ENCODE results near the gene RAD54L. TPM values are rescaled to one million over a fixed set of nuclear protein-coding genes. Genes with fewer than 3 reads are reported as not detected.

The RAD54L gene
- total RNA-seq, 1 donor from 2014 or later, result 9.3 TPM

DNA sequence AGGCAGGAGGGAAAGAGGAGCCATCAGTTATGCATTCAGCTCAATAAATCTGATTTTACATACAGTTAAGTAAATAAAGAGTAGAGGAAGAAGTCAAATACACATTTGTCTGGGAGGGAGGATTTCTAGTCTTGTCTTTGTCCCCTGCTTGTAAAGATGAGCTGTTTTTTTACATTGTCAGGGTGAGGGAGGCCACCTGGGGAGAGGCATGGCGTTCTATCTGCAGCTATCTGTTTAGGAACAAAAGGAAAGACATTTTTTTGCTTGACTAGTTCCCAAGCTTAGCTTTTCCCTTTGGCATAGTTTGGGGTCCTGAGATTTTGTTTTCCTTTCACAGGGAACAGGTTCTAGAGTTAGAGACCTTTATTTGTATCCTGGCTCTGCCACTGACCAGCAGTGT lies 14.9 kb downstream of the RAD54L start:
- TF ChIP-seq, protein P1, sequence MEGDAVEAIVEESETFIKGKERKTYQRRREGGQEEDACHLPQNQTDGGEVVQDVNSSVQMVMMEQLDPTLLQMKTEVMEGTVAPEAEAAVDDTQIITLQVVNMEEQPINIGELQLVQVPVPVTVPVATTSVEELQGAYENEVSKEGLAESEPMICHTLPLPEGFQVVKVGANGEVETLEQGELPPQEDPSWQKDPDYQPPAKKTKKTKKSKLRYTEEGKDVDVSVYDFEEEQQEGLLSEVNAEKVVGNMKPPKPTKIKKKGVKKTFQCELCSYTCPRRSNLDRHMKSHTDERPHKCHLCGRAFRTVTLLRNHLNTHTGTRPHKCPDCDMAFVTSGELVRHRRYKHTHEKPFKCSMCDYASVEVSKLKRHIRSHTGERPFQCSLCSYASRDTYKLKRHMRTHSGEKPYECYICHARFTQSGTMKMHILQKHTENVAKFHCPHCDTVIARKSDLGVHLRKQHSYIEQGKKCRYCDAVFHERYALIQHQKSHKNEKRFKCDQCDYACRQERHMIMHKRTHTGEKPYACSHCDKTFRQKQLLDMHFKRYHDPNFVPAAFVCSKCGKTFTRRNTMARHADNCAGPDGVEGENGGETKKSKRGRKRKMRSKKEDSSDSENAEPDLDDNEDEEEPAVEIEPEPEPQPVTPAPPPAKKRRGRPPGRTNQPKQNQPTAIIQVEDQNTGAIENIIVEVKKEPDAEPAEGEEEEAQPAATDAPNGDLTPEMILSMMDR (IDR thresholded peaks at IDR 0.05; ENCODE audit: unreplicated experiment), result no peak
- Mint-ChIP-seq H3K9me3 (ENCODE audit: unreplicated experiment) (no peaks in the 10 kb centered on the region), H3K27ac (ENCODE audit: unreplicated experiment) (no peak overlapping the region), H3K27me3 (ENCODE audit: unreplicated experiment) (peaks cover 6% of the 10 kb centered on the region), H3K4me3 (ENCODE audit: unreplicated experiment) (no peak overlapping the region), H3K36me3 (ENCODE audit: low read depth, unreplicated experiment) (peaks cover 9% of the 10 kb centered on the region), H3K4me1 (ENCODE audit: unreplicated experiment) (no peaks in the 10 kb centered on the region)
- no peak for DNase-seq (ENCODE audit: low spot score)

DNA sequence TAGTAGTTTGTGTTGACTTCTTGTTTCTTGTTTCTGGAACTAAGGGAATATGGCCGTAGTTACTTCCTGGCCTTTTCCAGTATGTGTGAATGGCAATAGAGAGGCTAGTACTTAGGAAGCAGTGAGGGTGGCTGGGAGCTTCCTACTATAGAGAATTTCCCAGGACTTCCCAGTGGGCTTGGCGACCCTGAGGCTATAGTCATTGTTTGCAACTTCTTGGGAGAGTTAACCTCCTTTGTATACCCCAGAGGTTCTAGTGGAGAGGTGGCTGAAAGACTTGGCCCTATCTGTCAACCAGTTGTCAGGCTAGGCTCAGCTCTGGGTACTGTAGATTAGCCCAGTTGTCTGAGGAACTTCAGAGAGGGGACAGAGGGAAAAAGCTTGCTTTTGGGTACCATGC lies 15.6 kb downstream of the RAD54L start:
- no peaks in the 10 kb centered on the region for H3K9me3 Mint-ChIP-seq (ENCODE audit: unreplicated experiment)
- no peak overlapping the region for H3K4me3 Mint-ChIP-seq (ENCODE audit: unreplicated experiment)
- no peak overlapping the region for H3K27ac Mint-ChIP-seq (ENCODE audit: unreplicated experiment)
- H3K27me3 Mint-ChIP-seq (ENCODE audit: unreplicated experiment), result peaks cover 6% of the 10 kb centered on the region
- TF ChIP-seq, protein P1 (IDR thresholded peaks at IDR 0.05; ENCODE audit: unreplicated experiment), result no peak
- H3K36me3 Mint-ChIP-seq (ENCODE audit: low read depth, unreplicated experiment), result peaks cover 9% of the 10 kb centered on the region
- H3K4me1 Mint-ChIP-seq (ENCODE audit: unreplicated experiment), result no peaks in the 10 kb centered on the region
- no peak for DNase-seq (ENCODE audit: low spot score)

DNA sequence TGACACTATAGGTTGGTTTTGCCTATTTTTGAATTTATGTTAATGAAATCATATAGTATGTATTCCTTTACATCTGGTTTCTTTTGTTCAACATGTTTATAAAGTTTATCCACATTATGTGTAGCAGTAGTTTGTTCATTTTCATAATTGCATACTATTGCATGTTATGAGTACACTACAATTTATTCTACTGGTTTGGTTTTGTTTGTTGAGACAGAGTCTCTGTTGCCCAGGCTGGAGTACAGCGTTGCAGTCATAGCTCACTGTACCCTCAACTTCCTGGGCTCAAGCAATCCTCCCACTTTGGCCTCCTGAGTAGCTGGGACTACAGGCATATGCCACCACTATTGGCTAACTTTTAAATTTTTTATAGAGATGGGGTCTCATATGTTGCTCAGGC lies 21.0 kb downstream of the RAD54L start:
- Mint-ChIP-seq H3K9me3 (ENCODE audit: unreplicated experiment) (no peaks in the 10 kb centered on the region), H3K4me3 (ENCODE audit: unreplicated experiment) (no peak overlapping the region), H3K4me1 (ENCODE audit: unreplicated experiment) (no peaks in the 10 kb centered on the region), H3K27ac (ENCODE audit: unreplicated experiment) (no peak overlapping the region), H3K27me3 (ENCODE audit: unreplicated experiment) (peaks cover 2% of the 10 kb centered on the region), H3K36me3 (ENCODE audit: low read depth, unreplicated experiment) (peaks cover 4% of the 10 kb centered on the region)
- no peak for DNase-seq (ENCODE audit: low spot score)
- TF ChIP-seq, protein P1 (IDR thresholded peaks at IDR 0.05; ENCODE audit: unreplicated experiment), result no peak

DNA sequence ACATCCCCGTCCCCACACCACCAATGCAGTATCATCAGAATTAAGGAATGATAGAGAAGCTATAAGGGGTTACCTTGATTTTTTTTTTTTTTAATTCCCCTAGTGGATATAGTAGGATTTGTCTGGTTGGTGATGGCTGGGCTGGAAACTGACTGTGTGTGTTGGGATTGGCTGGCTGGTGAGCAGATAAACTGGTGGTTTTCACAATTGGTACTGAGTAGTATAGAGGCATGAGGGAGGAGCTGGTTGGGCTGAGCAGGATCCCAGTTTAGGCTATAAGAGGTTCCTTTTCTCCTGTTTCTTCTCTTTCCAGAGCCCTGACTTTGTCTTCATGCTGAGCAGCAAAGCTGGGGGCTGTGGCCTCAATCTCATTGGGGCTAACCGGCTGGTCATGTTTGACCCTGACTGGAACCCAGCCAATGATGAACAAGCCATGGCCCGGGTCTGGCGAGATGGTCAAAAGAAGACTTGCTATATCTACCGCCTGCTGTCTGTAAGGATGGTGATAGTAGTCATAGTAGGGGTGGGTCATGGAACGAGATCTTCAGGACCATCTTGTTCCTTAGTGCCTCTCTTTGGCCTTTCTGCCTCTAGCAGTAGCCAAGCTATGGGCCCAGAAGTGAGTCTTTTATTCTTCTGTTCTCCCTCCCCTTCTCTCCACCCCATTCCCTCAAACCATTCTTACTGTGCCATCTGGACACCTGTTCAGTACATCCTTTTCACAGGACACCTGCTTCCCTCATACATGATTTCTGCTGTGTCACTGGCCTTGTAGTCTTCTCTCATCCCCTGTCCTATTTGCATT lies 26.9 kb downstream of the RAD54L start:
- peaks cover 2% of the 10 kb centered on the region for H3K27me3 Mint-ChIP-seq (ENCODE audit: unreplicated experiment)
- H3K4me1 Mint-ChIP-seq (ENCODE audit: unreplicated experiment), result no peaks in the 10 kb centered on the region
- DNase-seq (ENCODE audit: low spot score), result no peak
- peak overlapping the region; percentile 33 for H3K4me3 Mint-ChIP-seq (ENCODE audit: unreplicated experiment)
- no peak overlapping the region for H3K27ac Mint-ChIP-seq (ENCODE audit: unreplicated experiment)
- TF ChIP-seq, protein P1 (IDR thresholded peaks at IDR 0.05; ENCODE audit: unreplicated experiment), result no peak
- H3K36me3 Mint-ChIP-seq (ENCODE audit: low read depth, unreplicated experiment), result peaks cover 16% of the 10 kb centered on the region
- H3K9me3 Mint-ChIP-seq (ENCODE audit: unreplicated experiment), result no peaks in the 10 kb centered on the region

DNA sequence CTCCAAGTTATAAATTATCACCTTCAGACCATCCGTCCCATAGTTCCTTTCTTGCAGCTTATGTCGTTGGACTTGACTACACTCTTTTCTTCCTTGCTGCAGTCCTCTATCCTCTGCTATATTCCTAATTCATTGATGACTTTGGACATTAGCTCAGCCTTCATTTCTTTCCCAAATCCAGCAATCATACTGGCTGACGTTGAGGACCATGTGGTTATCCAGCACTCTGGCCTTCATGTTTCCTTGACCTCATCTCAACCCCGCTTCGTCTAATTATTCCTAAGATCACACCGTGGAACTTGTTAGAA lies 27.4 kb downstream of the RAD54L start:
- H3K4me3 Mint-ChIP-seq (ENCODE audit: unreplicated experiment), result peak overlapping the region; percentile 33
- TF ChIP-seq, protein P1 (IDR thresholded peaks at IDR 0.05; ENCODE audit: unreplicated experiment), result no peak
- no peak overlapping the region for H3K27ac Mint-ChIP-seq (ENCODE audit: unreplicated experiment)
- DNase-seq (ENCODE audit: low spot score), result no peak
- H3K4me1 Mint-ChIP-seq (ENCODE audit: unreplicated experiment), result no peaks in the 10 kb centered on the region
- H3K27me3 Mint-ChIP-seq (ENCODE audit: unreplicated experiment), result peaks cover 2% of the 10 kb centered on the region
- no peaks in the 10 kb centered on the region for H3K9me3 Mint-ChIP-seq (ENCODE audit: unreplicated experiment)
- peaks cover 17% of the 10 kb centered on the region for H3K36me3 Mint-ChIP-seq (ENCODE audit: low read depth, unreplicated experiment)
